Measurements from ENCODE around the gene RASL11A.
"Not testable (repeated sequence)": the region's sequence is repeated elsewhere in the genome, so short reads cannot be mapped to it uniquely, and the experiment has no call there.

RASL11A gene

GRCh38 chr13:27300941-27301586, 30.4 kb downstream of the RASL11A start:
- no peak for DNase-seq (ENCODE audit: low spot score)

GRCh38 chr13:27302643-27303262, 32.1 kb downstream of the RASL11A start:
- DNase-seq (ENCODE audit: low spot score): no peak

- no peak for DNase-seq (ENCODE audit: low spot score)
These were observed 33.5 kb downstream of the RASL11A start for GRCh38 chr13:27304099-27304498.

- no peak for DNase-seq (ENCODE audit: low spot score)
These were observed 34.0 kb downstream of the RASL11A start for GRCh38 chr13:27304611-27305010.

- DNase-seq (ENCODE audit: low spot score): no peak
These were observed 35.7 kb downstream of the RASL11A start for GRCh38 chr13:27306364-27306763.

- DNase-seq (ENCODE audit: low spot score): no peak
These were observed 38.3 kb downstream of the RASL11A start for GRCh38 chr13:27308941-27309340.

- no peak for DNase-seq (ENCODE audit: low spot score)
These were observed 38.9 kb downstream of the RASL11A start for GRCh38 chr13:27309401-27309958.

GRCh38 chr13:27309967-27310598, 39.5 kb downstream of the RASL11A start:
- no peak for DNase-seq (ENCODE audit: low spot score)

GRCh38 chr13:27310946-27311345, 40.3 kb downstream of the RASL11A start:
- DNase-seq (ENCODE audit: low spot score): no peak

- no peak for DNase-seq (ENCODE audit: low spot score)
These were observed 41.0 kb downstream of the RASL11A start for GRCh38 chr13:27311518-27312210.

GRCh38 chr13:27313770-27314169, 43.1 kb downstream of the RASL11A start:
- no peak for DNase-seq (ENCODE audit: low spot score)

- DNase-seq (ENCODE audit: low spot score): no peak
These were observed 48.8 kb downstream of the RASL11A start for GRCh38 chr13:27319404-27319803.

GRCh38 chr13:27321468-27322431, 51.1 kb downstream of the RASL11A start:
- DNase-seq (ENCODE audit: low spot score): no peak

GRCh38 chr13:27322443-27322842, 51.8 kb downstream of the RASL11A start:
- DNase-seq (ENCODE audit: low spot score): not testable (repeated sequence)

Data from AG20443 (cell line).